MM.1S (cell line): ENCODE data around the gene EEA1.

Source experiments
- CTCF ChIP-seq: fragments of 300-600 bp; sonication (generic); IDR thresholded peaks from 2 replicates; pipeline ENCODE4 v1.5.1; 2016; ENCODE audit warnings: antibody characterized with exemption, low read length, mixed read lengths
- EZH2 ChIP-seq: fragments of 300-600 bp; sonication (generic); optimal IDR thresholded peaks from 2 replicates; pipeline ENCODE3; 2017; ENCODE audit warnings: low read depth, mild to moderate bottlenecking, antibody characterized with exemption, low read length, mixed read lengths

- TF ChIP-seq CTCF (no peak), EZH2 (no peak)
These were observed 166.3 kb downstream of the EEA1 start for GRCh38 chr12:92762773-92763172.
